Cardiac septum (tissue), 1 donor: ENCODE measurements around the gene NKAIN2. TPM values are rescaled to one million over a fixed set of nuclear protein-coding genes. Genes with fewer than 3 reads are reported as not detected.
"Not testable (repeated sequence)": the region's sequence is repeated elsewhere in the genome, so short reads cannot be mapped to it uniquely, and the experiment has no call there.

ENCODE experiments used
- DNase-seq: peaks from one replicate; pipeline ENCODE4 v3.0.0-alpha.2; 2020; ENCODE audit warnings: low spot score
- intact Hi-C: fragments of 100-400 bp; cut with DNase I; formaldehyde crosslinking; loops from one replicate; pipeline ENCODE4 v1.14.0; 2022
- total RNA-seq: library from RNA; stranded (reverse); fragmentation: NEBNext Ultra II Directional; extraction: Animal tissue kit (Norgen Biotek cat#: 25700); gene quantifications from one replicate; pipeline ENCODE4 v1.2.1, GENCODE V29; 2021
- donor health status: DM: no; HTN: no; CAD: no.

Gene NKAIN2
- total RNA-seq, 1 donor from 2014 or later, result 0.30 TPM

GRCh38 chr6:124677874-124678273 is 874.2 kb downstream of the NKAIN2 start:
- intact Hi-C loops, result no loop called here
- DNase-seq, result no peak

- intact Hi-C loops, result no loop called here
- no peak for DNase-seq
Measured at GRCh38 chr6:124679387-124679786, 875.7 kb downstream of the NKAIN2 start.

GRCh38 chr6:124682751-124683150 is 879.1 kb downstream of the NKAIN2 start:
- no peak for DNase-seq
- intact Hi-C loops, result no loop called here

- intact Hi-C loops, result no loop called here
- no peak for DNase-seq
Measured at GRCh38 chr6:124683507-124683906, 879.8 kb downstream of the NKAIN2 start.

GRCh38 chr6:124684621-124685020 is 881.0 kb downstream of the NKAIN2 start:
- intact Hi-C loops, result no loop called here
- no peak for DNase-seq

GRCh38 chr6:124688369-124688768 is 884.7 kb downstream of the NKAIN2 start:
- intact Hi-C loops, result no loop called here
- DNase-seq, result no peak

- intact Hi-C loops, result no loop called here
- DNase-seq, result no peak
Measured at GRCh38 chr6:124694139-124694705, 890.6 kb downstream of the NKAIN2 start.

GRCh38 chr6:124699038-124699437 is 895.4 kb downstream of the NKAIN2 start:
- intact Hi-C loops, result no loop called here
- no peak for DNase-seq

GRCh38 chr6:124703541-124703940 is 899.9 kb downstream of the NKAIN2 start:
- DNase-seq, result no peak
- intact Hi-C loops, result no loop called here

GRCh38 chr6:124712532-124712931 is 908.9 kb downstream of the NKAIN2 start:
- intact Hi-C loops, DNase-seq: not testable (repeated sequence)

GRCh38 chr6:124714728-124715127 is 911.1 kb downstream of the NKAIN2 start:
- intact Hi-C loops, result no loop called here
- DNase-seq, result no peak

- no peak for DNase-seq
- intact Hi-C loops, result no loop called here
Measured at GRCh38 chr6:124719913-124720312, 916.2 kb downstream of the NKAIN2 start.

- DNase-seq, result no peak
- intact Hi-C loops, result no loop called here
Measured at GRCh38 chr6:124721331-124721730, 917.7 kb downstream of the NKAIN2 start.

- no peak for DNase-seq
- intact Hi-C loops, result no loop called here
Measured at GRCh38 chr6:124722141-124722878, 918.6 kb downstream of the NKAIN2 start.

GRCh38 chr6:124723671-124724070 is 920.0 kb downstream of the NKAIN2 start:
- DNase-seq, result no peak
- intact Hi-C loops, result no loop called here

GRCh38 chr6:124737804-124738203 is 934.1 kb downstream of the NKAIN2 start:
- DNase-seq, intact Hi-C loops: not testable (repeated sequence)

- no peak for DNase-seq
- intact Hi-C loops, result no loop called here
Measured at GRCh38 chr6:124738482-124738881, 934.8 kb downstream of the NKAIN2 start.

- intact Hi-C loops, result no loop called here
- no peak for DNase-seq
Measured at GRCh38 chr6:124741341-124741740, 937.7 kb downstream of the NKAIN2 start.

- intact Hi-C loops, result no loop called here
- DNase-seq, result no peak
Measured at GRCh38 chr6:124742971-124743370, 939.3 kb downstream of the NKAIN2 start.

- no peak for DNase-seq
- intact Hi-C loops, result no loop called here
Measured at GRCh38 chr6:124743420-124743819, 939.8 kb downstream of the NKAIN2 start.

- no peak for DNase-seq
- intact Hi-C loops, result no loop called here
Measured at GRCh38 chr6:124747349-124747748, 943.7 kb downstream of the NKAIN2 start.
